Fibroblast of pulmonary artery (primary cell): ENCODE results near the gene PGK2.
"Not testable (repeated sequence)": the region's sequence is repeated elsewhere in the genome, so short reads cannot be mapped to it uniquely, and the experiment has no call there.

Source experiments
- DNase-seq: peaks from one replicate; pipeline ENCODE4 v3.0.0-alpha.2; 2010; ENCODE audit warnings: low read depth
- H3K4me3 ChIP-seq: replicated peaks from 2 replicates; pipeline ENCODE4 v1.5.1; 2011; ENCODE audit warnings: low read depth, mild to moderate bottlenecking, control low read depth, low read length, moderate library complexity
- CTCF ChIP-seq: IDR thresholded peaks from 2 replicates; pipeline ENCODE4 v1.5.1; 2011; ENCODE audit warnings: mild to moderate bottlenecking, control low read depth, low read length, inconsistent platforms; ENCODE audit errors: missing control alignments

Gene PGK2

GRCh38 chr6:49805246-49805645 lies 18.2 kb upstream of the PGK2 start:
- no peak for TF ChIP-seq CTCF
- DNase-seq: no peak
- no peak overlapping the region for H3K4me3 ChIP-seq

- H3K4me3 ChIP-seq: no peak overlapping the region
- TF ChIP-seq CTCF: no peak
- DNase-seq: no peak
These were observed 14.4 kb upstream of the PGK2 start for GRCh38 chr6:49801525-49801924.

GRCh38 chr6:49799090-49799489 lies 12.0 kb upstream of the PGK2 start:
- TF ChIP-seq CTCF: no peak
- DNase-seq: no peak
- no peak overlapping the region for H3K4me3 ChIP-seq

GRCh38 chr6:49796842-49797455 lies 9.9 kb upstream of the PGK2 start:
- H3K4me3 ChIP-seq, DNase-seq: not testable (repeated sequence)

GRCh38 chr6:49790341-49790740 lies 3.3 kb upstream of the PGK2 start:
- H3K4me3 ChIP-seq: no peak overlapping the region
- no peak for DNase-seq
- TF ChIP-seq CTCF: no peak

GRCh38 chr6:49784272-49784671 lies 2.8 kb downstream of the PGK2 start:
- no peak overlapping the region for H3K4me3 ChIP-seq
- DNase-seq: no peak
- no peak for TF ChIP-seq CTCF

GRCh38 chr6:49782725-49783124 lies 4.4 kb downstream of the PGK2 start:
- no peak for TF ChIP-seq CTCF
- H3K4me3 ChIP-seq: no peak overlapping the region
- DNase-seq: no peak
